ENCODE results near the gene ANKRD34A. TPM values are rescaled to one million over a fixed set of nuclear protein-coding genes. Genes with fewer than 3 reads are reported as not detected.

The ANKRD34A gene
- total and polyA plus RNA-seq, 12 donors = 0.66 to 1.7 (median 1.0) TPM

DNA sequence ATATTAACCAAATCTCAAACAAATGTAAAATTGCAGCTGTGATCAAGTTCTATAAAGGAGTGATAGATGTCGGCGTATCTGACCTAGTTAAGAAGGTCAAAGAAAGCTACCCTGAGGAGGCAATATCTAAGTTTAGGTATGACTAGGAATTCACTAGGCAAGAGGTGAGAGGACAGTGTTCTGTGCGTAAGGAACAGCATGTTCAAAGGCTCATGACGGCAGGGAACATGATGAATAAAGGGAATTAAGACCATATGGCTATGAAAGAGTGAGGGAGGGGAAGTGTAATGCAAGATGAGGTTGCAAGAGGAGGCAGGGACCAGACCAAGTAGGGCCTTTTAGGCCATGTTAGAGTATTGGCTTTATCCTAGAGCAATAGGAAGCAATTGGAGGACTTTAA lies 15.2 kb downstream of the ANKRD34A start:
- intact Hi-C loops (cut with DNase I) = no loop called here
- Histone ChIP-seq H3K36me3 (peaks cover 0 to 81% (median 13%) of the 10 kb centered on the region in 9 donors), H3K9me3 (no peaks in the 10 kb centered on the region), H3K27me3 (no peaks in the 10 kb centered on the region), H3K27ac (peak overlapping the region in 2 of 10 donors; percentile 35 to 49), H3K4me1 (peaks cover 0 to 55% (median 24%) of the 10 kb centered on the region in 9 donors), H3K4me3 (no peak overlapping the region)
- TF ChIP-seq, protein P1, sequence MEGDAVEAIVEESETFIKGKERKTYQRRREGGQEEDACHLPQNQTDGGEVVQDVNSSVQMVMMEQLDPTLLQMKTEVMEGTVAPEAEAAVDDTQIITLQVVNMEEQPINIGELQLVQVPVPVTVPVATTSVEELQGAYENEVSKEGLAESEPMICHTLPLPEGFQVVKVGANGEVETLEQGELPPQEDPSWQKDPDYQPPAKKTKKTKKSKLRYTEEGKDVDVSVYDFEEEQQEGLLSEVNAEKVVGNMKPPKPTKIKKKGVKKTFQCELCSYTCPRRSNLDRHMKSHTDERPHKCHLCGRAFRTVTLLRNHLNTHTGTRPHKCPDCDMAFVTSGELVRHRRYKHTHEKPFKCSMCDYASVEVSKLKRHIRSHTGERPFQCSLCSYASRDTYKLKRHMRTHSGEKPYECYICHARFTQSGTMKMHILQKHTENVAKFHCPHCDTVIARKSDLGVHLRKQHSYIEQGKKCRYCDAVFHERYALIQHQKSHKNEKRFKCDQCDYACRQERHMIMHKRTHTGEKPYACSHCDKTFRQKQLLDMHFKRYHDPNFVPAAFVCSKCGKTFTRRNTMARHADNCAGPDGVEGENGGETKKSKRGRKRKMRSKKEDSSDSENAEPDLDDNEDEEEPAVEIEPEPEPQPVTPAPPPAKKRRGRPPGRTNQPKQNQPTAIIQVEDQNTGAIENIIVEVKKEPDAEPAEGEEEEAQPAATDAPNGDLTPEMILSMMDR (IDR thresholded peaks at IDR 0.05) = no peak
- 75 to 77% methylated on average over 4 of the region's 4 CpGs for WGBS, 2 donors
- DNase-seq = no peak
- ATAC-seq = peak in 6 of 8 donors; percentile 25 to 87 (median 54)

DNA sequence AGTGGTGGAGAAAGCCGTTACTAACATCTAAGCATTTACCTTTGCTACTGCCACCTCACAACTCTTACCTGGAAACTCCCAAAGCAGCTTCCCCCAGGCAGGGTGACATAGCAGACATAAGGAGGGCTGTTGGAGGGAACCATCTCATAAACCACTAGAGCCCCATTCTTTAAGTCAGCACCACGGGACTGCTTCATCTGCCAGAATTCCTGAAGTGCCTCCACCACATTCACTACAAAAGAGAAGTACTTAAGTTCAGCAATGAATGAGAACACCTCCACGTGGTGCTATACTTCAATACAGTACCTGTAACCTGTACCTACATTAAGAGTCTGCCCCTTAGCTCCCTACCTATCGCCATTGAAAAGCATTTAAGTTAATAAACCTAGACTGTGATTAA lies 16.8 kb downstream of the ANKRD34A start:
- 64 to 72% methylated on average over 4 of the region's 4 CpGs for WGBS, 2 donors
- no peak overlapping the region for H3K27ac ChIP-seq
- TF ChIP-seq, protein P1 (IDR thresholded peaks at IDR 0.05) = no peak
- no peaks in the 10 kb centered on the region for H3K9me3 ChIP-seq
- ATAC-seq (no peak), DNase-seq (no peak)
- no peak overlapping the region for H3K4me3 ChIP-seq
- no peaks in the 10 kb centered on the region for H3K27me3 ChIP-seq
- intact Hi-C loops (cut with DNase I) = no loop called here
- H3K4me1 ChIP-seq = peaks cover 0 to 39% (median 15%) of the 10 kb centered on the region in 9 donors
- H3K36me3 ChIP-seq = peaks cover 0 to 92% (median 19%) of the 10 kb centered on the region in 9 donors

DNA sequence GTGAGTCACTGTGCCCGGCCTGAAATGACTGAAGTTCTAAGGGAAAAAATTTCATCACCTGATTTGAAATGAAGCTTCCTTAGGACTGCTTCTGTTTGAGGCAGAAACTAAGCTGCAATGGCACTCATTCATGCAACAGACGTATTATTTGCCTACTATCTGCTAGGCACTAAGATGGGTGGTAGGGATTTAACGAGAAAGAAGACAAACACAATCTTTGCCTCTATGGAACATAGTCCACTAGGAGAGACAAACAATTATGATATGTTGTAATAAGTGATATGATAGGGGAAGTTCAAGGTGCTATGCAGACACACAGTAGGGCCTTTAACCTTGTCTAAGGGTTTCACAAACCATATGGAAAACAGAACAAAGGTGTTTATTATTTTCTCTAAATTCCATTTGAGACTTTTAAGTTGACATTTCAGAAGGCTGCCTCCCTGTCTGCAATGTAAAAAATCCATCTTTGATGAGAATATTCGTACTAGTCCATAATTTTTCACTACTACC lies 17.8 kb downstream of the ANKRD34A start:
- H3K9me3 ChIP-seq = no peaks in the 10 kb centered on the region
- H3K27me3 ChIP-seq = no peaks in the 10 kb centered on the region
- intact Hi-C loops (cut with DNase I) = no loop called here
- no peak overlapping the region for H3K4me3 ChIP-seq
- DNase-seq (no peak), ATAC-seq (no peak)
- TF ChIP-seq, protein P1 (IDR thresholded peaks at IDR 0.05) = no peak
- 93 to 95% methylated on average over 4 of the region's 4 CpGs for WGBS, 2 donors
- H3K4me1 ChIP-seq = peaks cover 0 to 34% (median 15%) of the 10 kb centered on the region in 9 donors
- no peak overlapping the region for H3K27ac ChIP-seq
- H3K36me3 ChIP-seq = peaks cover 0 to 97% (median 22%) of the 10 kb centered on the region in 9 donors

DNA sequence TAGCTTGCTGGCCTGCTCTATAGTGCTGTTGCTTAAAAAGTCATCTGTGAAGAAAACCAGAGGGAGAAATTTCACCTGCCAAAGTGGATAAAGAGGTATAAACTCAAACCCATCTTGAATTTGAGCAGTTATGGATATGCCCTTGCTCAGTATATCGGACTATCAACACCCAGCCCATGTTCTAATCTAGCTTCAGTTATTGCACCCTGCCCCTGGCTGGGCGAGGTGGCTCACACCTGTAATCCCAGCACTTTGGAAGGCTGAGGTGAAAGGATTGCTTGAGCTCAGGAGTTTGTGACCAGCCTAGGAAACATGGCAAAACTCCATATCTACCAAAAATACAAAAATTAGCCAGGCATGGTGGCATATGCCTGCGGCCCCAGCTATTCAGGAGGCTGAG lies 19.8 kb downstream of the ANKRD34A start:
- Histone ChIP-seq H3K27ac (no peak overlapping the region), H3K9me3 (no peaks in the 10 kb centered on the region), H3K4me3 (no peak overlapping the region), H3K27me3 (no peaks in the 10 kb centered on the region), H3K36me3 (peaks cover 0 to 99% (median 22%) of the 10 kb centered on the region in 9 donors), H3K4me1 (peaks cover 0 to 23% (median 10%) of the 10 kb centered on the region in 9 donors)
- WGBS, 2 donors = 79 to 80% methylated on average over 3 of the region's 3 CpGs
- TF ChIP-seq, protein P1 (IDR thresholded peaks at IDR 0.05) = no peak
- ATAC-seq (no peak), DNase-seq (no peak)
- intact Hi-C loops (cut with DNase I) = no loop called here

Data from heart right ventricle (tissue), 16 donors.